Peyer's patch (tissue), 4 donors: Measurements from ENCODE around the gene PSMG4.

Experiments used
- CTCF ChIP-seq, 6 experiments: fragments of 450-650 bp in 4 of 6; fragments of 200-600 bp in 2 of 6; sonication (generic) in 1 of 6; IDR thresholded peaks; one replicate each; pipeline ENCODE4 v1.5.1; 2017 to 2019; ENCODE audit warnings: antibody characterized with exemption in 6 of 6, mild to moderate bottlenecking in 3 of 6, moderate library complexity in 1 of 6
- POLR2A ChIP-seq, 2 donors: fragments of 450-650 bp; IDR thresholded peaks; one replicate each; pipeline ENCODE4 v1.5.1; 2017; ENCODE audit warnings: antibody characterized with exemption in 2 of 2, mild to moderate bottlenecking in 2 of 2, moderate library complexity in 2 of 2

- TF ChIP-seq CTCF (IDR thresholded peaks at IDR 0.05): no peak
- TF ChIP-seq POLR2A (IDR thresholded peaks at IDR 0.05): no peak
These were observed 40.5 kb downstream of the PSMG4 start for GRCh38 chr6:3299221-3299620.
